HG02588 (cell line): ENCODE measurements around the gene AP4B1.

Experiments used
- ATAC-seq: cut with Tn5 transposase; IDR thresholded peaks from one replicate; pipeline ENCODE4 v1.9.1; 2021; ENCODE audit warnings: mild to moderate bottlenecking, moderate library complexity; ENCODE audit not compliant: unreplicated experiment

Gene AP4B1

GRCh38 chr1:113895961-113896360, 8.6 kb downstream of the AP4B1 start:
- no peak for ATAC-seq

GRCh38 chr1:113895098-113895497, 9.5 kb downstream of the AP4B1 start:
- ATAC-seq, result no peak

GRCh38 chr1:113893267-113893666, 11.3 kb downstream of the AP4B1 start:
- ATAC-seq, result no peak

- no peak for ATAC-seq
These were observed 12.9 kb downstream of the AP4B1 start for GRCh38 chr1:113891631-113892220.

- ATAC-seq, result no peak
These were observed 13.8 kb downstream of the AP4B1 start for GRCh38 chr1:113890816-113891215.

GRCh38 chr1:113887402-113888175, 17.0 kb downstream of the AP4B1 start, which contains the start of gene BCL2L15:
Gene BCL2L15 (minus strand): TSS chr1:113887581. CDS start chr1:113887375, 206 bp downstream.
- ATAC-seq, result no peak

- no peak for ATAC-seq
These were observed 17.9 kb downstream of the AP4B1 start for GRCh38 chr1:113886417-113887401.

GRCh38 chr1:113881661-113882060, 22.9 kb downstream of the AP4B1 start:
- no peak for ATAC-seq

GRCh38 chr1:113879739-113880038, 24.9 kb downstream of the AP4B1 start:
- no peak for ATAC-seq

- ATAC-seq, result no peak
These were observed 28.4 kb downstream of the AP4B1 start for GRCh38 chr1:113876176-113876575.

- ATAC-seq, result peak; percentile 31
These were observed 28.9 kb downstream of the AP4B1 start for GRCh38 chr1:113875714-113876113.

- peak; percentile 36 for ATAC-seq
These were observed 30.4 kb downstream of the AP4B1 start for GRCh38 chr1:113874012-113874879.

GRCh38 chr1:113872219-113872935, 32.2 kb downstream of the AP4B1 start:
- peak; percentile 16 for ATAC-seq

GRCh38 chr1:113871597-113872113, 32.9 kb downstream of the AP4B1 start, which contains the start of gene PTPN22:
Gene PTPN22 (minus strand): TSS chr1:113871712.
- ATAC-seq, result peak; percentile 92

GRCh38 chr1:113870778-113871177, 33.8 kb downstream of the AP4B1 start:
- ATAC-seq, result no peak

- no peak for ATAC-seq
These were observed 36.1 kb downstream of the AP4B1 start for GRCh38 chr1:113868387-113869083.

- no peak for ATAC-seq
These were observed 43.0 kb downstream of the AP4B1 start for GRCh38 chr1:113861641-113862040.

GRCh38 chr1:113860891-113861290, 43.7 kb downstream of the AP4B1 start:
- ATAC-seq, result no peak
